ENCODE results near the gene OPALIN.

The OPALIN gene

DNA sequence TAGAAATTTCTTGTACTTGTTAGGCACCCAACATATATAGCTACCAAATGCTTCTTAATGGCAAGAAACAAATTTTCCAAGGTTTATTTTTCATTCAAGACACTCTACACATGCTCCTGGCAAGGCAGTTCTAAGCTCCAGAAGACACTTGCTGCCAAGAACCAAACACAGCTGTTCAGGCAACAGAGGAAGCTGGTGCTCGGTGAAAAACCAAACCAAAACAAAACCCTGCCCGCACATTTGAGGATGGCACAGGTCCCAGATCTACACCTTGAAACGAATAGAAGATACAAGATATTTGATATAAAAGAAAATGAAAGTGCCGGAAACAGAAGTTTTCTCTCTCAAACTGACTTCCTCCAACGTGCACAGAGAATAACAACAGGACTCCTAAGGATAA lies 59.4 kb downstream of the OPALIN start:
- peak; percentile 56 for DNase-seq (ENCODE audit: low spot score)

DNA sequence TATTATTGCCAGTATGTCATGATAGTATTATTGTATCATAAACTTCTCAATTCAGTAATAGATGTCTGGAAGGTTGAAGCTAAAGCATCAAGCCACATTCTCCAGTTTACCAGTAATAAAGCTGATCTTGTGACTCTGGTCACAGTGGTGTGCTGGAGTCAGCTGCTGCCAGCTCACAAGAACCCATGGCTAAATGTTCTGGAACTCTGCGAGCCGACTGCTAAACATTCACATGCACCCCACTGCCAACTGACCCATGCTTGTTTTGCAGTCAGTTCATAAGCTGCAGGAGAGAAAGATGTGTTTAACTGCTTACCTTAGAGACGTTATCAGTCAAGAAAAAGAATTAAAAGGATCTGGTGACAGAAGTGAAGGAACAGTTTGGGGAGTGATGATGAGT lies 60.4 kb downstream of the OPALIN start:
- DNase-seq (ENCODE audit: low spot score): no peak

DNA sequence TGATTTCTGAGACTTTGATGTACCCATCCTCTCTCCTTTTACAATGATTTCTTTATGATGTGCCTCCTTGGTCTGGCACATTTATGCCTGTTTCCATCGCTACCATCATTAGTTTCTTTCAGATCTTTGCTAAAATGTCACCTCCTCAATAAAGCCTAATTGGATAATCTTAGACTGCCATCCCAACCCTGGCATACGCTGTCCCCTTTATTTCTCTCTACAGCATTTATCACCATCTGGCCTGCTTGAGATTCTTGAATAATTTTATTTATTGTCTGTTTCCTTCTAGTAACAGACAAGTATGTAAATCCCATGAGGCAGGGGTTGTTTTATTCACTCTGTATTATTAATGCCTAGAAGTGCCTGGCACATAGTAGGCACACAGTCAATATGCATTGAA lies 61.3 kb downstream of the OPALIN start:
- DNase-seq (ENCODE audit: low spot score): no peak

DNA sequence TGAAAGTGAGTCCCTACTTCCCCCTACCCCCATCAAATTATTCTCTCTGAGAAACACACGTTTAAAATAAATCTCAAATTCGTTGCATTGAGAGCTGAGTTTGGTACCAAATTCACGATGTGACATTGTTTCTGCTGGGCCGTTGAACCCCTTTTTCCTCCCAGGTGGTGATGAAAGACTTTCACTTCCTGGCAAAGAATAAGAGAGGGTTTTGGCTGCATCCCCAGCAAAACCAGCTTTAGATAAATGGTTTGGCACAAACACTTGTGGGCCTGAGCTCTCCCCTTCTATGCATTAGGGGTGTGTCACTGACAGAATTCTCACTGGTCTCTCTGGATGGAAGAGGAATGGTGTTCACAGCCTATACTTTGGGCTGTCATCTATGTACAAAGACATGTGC lies 63.3 kb downstream of the OPALIN start:
- no peak for DNase-seq (ENCODE audit: low spot score)
